NCI-H345 treated with DMSO at 0.1 percent for 48 hours (cell line): ENCODE data around the gene PDCD2L.
A peak's percentile ranks its signal among the peaks of the same experiment; 100 is the strongest.
"Not testable (repeated sequence)": the region's sequence is repeated elsewhere in the genome, so short reads cannot be mapped to it uniquely, and the experiment has no call there.

Experiments
- DNase-seq: peaks from one replicate; lab custom pipeline; 2025; ENCODE audit not compliant: unreplicated experiment; lab: John Stamatoyannopoulos, UW

Gene PDCD2L

GRCh38 chr19:34461375-34462100 lies 57.3 kb downstream of the PDCD2L start:
- DNase-seq = no peak

- DNase-seq = not testable (repeated sequence)
Measured at GRCh38 chr19:34464785-34465184, 60.6 kb downstream of the PDCD2L start.

GRCh38 chr19:34468409-34468808 lies 64.2 kb downstream of the PDCD2L start:
- DNase-seq = no peak

GRCh38 chr19:34469026-34469425 lies 64.8 kb downstream of the PDCD2L start:
- DNase-seq = not testable (repeated sequence)

GRCh38 chr19:34471906-34472700 lies 67.9 kb downstream of the PDCD2L start:
- no peak for DNase-seq

- DNase-seq = peak; percentile 61
Measured at GRCh38 chr19:34474233-34474989, 70.2 kb downstream of the PDCD2L start.

- DNase-seq = no peak
Measured at GRCh38 chr19:34475026-34475974, 71.1 kb downstream of the PDCD2L start.
